Measurements from ENCODE around the gene ANK3.

The ANK3 gene

GRCh38 chr10:60271319-60272040 lies 118.2 kb downstream of the ANK3 start:
- DNase-seq, result peak; percentile 44

GRCh38 chr10:60270426-60270825 lies 119.2 kb downstream of the ANK3 start:
- DNase-seq, result no peak

GRCh38 chr10:60267802-60268201 lies 121.9 kb downstream of the ANK3 start:
- no peak for DNase-seq

- DNase-seq, result no peak
Observed at GRCh38 chr10:60266513-60266912, 123.2 kb downstream of the ANK3 start.

GRCh38 chr10:60262647-60263126 lies 127.0 kb downstream of the ANK3 start:
- DNase-seq, result no peak

- DNase-seq, result no peak
Observed at GRCh38 chr10:60260321-60260720, 129.4 kb downstream of the ANK3 start.

GRCh38 chr10:60258429-60258797 lies 131.3 kb downstream of the ANK3 start:
- DNase-seq, result no peak

- DNase-seq, result peak; percentile 52
Observed at GRCh38 chr10:60257767-60258428, 131.8 kb downstream of the ANK3 start.

GRCh38 chr10:60254776-60255175 lies 134.9 kb downstream of the ANK3 start:
- no peak for DNase-seq

GRCh38 chr10:60253484-60253883 lies 136.2 kb downstream of the ANK3 start:
- DNase-seq, result no peak

GRCh38 chr10:60252688-60253087 lies 137.0 kb downstream of the ANK3 start:
- no peak for DNase-seq

- no peak for DNase-seq
Observed at GRCh38 chr10:60246382-60246781, 143.3 kb downstream of the ANK3 start.

GRCh38 chr10:60239228-60239627 lies 150.4 kb downstream of the ANK3 start:
- no peak for DNase-seq

GRCh38 chr10:60238759-60239100 lies 150.9 kb downstream of the ANK3 start:
- DNase-seq, result no peak

- peak; percentile 51 for DNase-seq
Observed at GRCh38 chr10:60237977-60238758, 151.5 kb downstream of the ANK3 start.

GRCh38 chr10:60236869-60237524 lies 152.7 kb downstream of the ANK3 start:
- DNase-seq, result no peak

GRCh38 chr10:60235001-60235400 lies 154.7 kb downstream of the ANK3 start:
- peak; percentile 37 for DNase-seq

- no peak for DNase-seq
Observed at GRCh38 chr10:60234551-60234950, 155.1 kb downstream of the ANK3 start.

- DNase-seq, result no peak
Observed at GRCh38 chr10:60230892-60231291, 158.8 kb downstream of the ANK3 start.

- DNase-seq, result no peak
Observed at GRCh38 chr10:60224066-60224705, 165.5 kb downstream of the ANK3 start.

GRCh38 chr10:60222047-60222446 lies 167.6 kb downstream of the ANK3 start:
- no peak for DNase-seq

- no peak for DNase-seq
Observed at GRCh38 chr10:60212195-60212594, 177.5 kb downstream of the ANK3 start.
